Subcutaneous preadipocyte (primary cell): ENCODE data around the gene CTXN1. TPM values are rescaled to one million over a fixed set of nuclear protein-coding genes. Genes with fewer than 3 reads are reported as not detected.

Source experiments
- total RNA-seq: library from RNA; depleted of rRNA; stranded (reverse); fragments of >200 nt; gene quantifications from 2 replicates; pipeline ENCODE4 v1.2.3, GENCODE V29; 2012

The CTXN1 gene
- 0.73 and 0.78 TPM in 2 replicates for total RNA-seq

DNA sequence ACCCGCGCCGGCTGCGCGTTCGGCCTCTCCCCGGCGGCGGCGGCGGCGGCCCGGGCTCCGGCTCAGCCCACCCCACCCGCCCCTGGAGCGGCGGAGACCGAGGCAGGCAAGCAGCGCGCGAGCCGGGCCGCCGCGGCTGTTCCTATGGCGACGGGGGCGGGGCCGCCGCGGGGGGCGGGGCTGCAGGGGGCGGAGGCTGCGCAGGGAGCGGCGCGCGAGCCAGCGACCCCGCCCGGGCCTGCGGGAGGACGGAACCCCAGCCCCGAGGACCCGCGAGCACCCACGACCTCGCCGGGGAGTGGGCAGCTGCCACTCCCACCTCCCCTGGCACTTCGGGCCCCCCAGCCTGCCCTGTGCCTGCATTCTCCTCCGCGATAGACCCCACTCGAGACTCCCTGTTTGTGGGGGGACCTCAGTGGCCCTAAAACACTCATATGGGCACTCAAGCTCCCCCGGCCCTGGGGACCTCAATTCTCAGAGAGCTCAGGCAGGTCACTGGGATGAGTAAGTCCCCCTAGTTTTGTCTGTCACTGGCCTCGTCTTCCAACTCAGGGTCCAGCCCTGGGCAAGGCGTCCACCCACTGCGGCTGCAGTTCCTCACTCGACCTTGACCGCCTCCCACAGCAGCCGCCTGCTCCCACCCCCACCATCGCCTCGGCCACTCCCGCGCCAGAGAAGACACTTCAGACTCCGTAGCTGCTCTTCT, at the start of gene CTXN1:
Gene CTXN1, minus strand, starts transcription at position 115 of the 706 bp plus-strand sequence. CDS start 597 bp downstream, outside the sequence.

DNA sequence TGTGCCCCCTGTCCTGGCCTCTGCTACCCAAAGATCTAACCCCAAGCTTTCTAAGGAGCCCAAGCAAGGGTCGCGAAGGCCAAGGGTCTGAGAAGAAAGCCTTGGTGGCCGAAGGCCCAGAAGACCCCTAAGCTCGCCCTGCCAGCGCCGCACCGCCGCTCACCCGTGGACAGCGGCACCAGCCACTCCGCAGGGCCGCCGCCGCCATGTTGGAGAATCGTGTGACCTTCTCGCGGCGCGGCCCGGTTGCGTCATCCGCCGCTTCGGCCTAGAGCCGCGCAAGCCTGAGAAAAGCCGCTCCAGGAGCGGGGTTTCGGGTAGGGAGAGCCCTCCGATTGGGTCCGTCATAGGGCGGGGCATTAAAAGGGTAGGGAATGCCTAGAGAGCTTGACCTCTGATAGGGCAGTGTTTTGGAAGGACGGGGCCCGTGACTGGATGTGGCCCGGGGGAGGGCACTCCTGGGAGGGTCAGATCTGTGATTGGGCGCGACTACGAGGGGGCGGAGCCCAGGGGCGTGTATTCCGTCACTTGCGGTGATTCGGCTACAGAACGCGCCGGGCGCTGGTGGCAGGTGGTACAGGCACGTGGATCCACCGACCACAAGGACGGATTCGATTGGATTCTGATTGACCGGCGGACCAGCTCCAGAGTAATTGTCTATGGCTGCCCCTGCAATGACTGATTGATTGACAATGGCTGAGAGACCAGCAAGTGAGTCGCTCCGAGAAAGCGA, 17.7 kb upstream of the CTXN1 start, which contains the start of gene TIMM44:
Gene TIMM44, minus strand, starts transcription at position 223 of the 733 bp plus-strand sequence. Its CDS starts 15 bp downstream, at position 208.

DNA sequence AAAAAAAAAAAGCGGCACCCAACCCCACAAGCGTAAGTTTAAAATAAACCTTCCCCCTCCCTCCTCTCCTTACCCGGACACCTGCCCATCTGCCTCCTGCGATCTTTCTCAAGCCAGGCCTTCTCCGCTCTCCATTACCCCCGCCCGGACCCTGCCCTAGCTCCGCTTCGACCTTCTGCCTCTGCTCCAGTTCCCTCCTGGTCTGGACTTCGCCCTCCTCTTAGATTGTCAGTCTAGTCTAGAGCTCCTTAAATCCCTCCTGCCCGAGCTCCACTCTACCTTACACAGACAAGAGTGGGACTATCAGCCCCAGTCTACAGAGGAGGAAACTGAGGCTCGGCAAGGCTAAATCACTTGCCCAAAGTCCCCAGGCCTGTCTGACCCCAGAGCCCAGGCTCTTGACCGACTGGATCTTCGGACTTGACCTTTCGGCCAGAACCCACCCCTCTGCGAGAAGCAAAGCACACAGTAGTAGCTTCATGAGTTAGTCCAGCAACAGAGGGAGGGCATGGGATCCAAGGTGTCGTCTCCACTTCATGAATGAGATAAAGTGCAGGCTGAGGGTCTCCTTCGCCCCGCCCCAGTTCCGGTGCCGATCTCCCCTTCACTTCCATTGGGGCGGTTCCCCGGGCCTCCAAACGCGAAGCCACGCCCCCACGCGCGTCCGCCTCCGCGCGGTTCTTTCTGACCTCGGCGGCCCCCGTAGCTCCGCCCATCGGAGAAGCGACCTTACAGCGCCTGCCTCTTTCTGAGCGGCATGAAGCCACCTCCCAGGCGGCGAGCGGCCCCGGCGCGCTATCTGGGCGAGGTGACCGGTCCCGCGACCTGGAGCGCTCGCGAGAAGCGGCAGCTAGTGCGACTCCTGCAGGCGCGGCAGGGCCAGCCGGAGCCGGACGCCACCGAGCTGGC, 6.1 kb downstream of the CTXN1 start, which contains the start of gene SNAPC2:
Gene SNAPC2, plus strand, starts transcription at position 729 of the 909 bp plus-strand sequence. Its CDS starts 29 bp downstream, at position 758.

DNA sequence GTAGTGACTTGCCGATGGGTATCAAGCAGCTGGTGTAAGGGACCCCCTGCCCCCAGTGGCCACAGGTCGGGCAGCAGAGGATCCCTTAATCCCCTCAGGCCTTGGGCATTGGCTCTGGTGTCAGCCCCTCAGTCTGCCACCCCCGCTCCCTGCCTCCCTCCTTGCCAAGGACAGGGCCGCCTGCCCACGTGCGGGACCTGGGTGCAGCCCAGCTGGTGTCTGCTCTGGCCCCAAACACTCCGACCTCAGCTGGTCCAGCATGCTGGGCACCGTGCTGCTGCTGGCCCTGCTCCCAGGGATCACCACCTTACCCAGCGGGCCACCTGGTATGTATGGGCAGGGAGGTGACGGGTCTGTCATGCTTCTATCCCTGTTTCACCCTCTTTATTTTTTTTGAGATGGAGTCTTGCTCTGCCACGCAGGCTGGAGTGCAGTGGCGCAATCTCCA, 11.3 kb downstream of the CTXN1 start, which contains the start of gene TGFBR3L:
Gene TGFBR3L, plus strand, starts transcription at position 233 of the 448 bp plus-strand sequence.

DNA sequence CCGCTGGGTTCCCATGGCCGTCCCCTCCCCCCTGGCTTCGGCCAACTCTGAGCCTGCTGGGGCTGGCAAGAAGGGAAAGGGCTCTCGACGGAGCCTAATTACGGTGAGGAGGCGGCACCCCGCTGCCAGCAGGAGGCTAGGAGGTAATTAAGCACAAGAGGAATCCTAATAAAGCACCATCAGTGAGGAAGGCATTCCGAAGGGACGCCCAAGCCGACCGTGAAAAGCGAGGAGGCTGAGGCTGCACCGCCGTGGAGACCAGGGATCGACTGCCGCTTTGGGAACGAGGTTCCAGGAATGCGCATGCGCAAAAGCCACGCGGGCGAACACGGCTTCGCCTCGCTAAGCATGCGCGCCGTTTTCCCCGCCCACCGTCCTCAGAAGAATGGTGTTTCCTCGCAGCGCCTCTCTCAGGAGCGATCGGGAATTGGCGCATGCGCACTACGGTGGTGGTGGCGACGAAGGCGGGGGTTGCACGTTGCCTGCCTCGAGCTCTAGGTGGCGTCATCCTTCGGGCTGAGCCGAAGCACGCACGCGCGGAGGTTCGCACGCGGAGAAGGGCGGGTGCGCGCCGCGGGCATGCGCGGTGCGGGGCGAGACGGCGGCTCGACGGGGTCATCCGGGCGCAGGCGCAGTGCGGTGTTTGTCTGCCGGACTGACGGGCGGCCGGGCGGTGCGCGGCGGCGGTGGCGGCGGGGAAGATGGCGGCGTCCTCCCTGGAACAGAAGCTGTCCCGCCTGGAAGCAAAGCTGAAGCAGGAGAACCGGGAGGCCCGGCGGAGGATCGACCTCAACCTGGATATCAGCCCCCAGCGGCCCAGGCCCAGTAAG, 22.5 kb downstream of the CTXN1 start, which contains the start of gene MAP2K7:
Gene MAP2K7, plus strand, starts transcription at position 634 of the 830 bp plus-strand sequence. Its CDS starts 68 bp downstream, at position 702.

DNA sequence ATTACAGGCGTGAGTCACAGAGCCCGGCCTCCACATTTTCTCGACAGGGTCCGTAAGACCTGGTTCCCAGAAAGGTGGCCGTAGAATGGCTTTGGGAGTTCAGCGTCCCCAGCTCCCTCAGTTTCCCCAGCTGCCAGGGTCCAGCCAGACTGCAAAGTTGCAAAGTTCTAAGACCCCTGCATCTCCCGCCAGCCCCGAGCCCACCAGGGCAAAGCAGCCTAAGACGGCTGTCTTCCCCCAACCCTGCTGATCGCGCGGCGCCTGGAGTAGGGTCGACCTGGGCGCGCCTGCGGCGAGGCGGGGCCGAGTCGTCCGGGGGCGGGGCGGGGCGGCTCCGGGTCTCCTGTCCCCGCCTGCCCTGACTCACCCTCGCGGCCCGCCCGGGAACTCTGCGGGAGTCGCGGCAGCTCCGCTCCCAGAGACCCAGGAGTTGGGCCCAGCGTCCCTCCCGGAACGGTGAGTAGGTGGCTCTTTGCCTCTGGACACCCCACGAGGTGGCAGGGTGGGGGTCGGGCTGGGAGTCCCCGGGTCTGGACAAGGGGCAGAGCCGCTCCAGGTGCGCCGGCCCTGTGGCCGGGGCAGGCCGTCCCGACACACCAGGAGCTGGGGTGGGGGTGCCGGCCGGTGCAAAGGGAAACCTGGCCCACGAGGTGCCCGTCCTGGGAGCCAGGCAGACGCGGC, 37.6 kb downstream of the CTXN1 start, which contains the start of gene LRRC8E:
Gene LRRC8E, plus strand, starts transcription at position 366 of the 681 bp plus-strand sequence. CDS start 7,094 bp downstream, outside the sequence.

Other genes starting within 250 kb of the CTXN1 start
- not detected in 2 replicates for gene MCEMP1, start 249.0 kb downstream of the CTXN1 start, total RNA-seq
- 16.6 and 24.3 TPM in 2 replicates for gene TRAPPC5, start 245.3 kb downstream of the CTXN1 start, total RNA-seq
- gene FCER2, start 224.0 kb downstream of the CTXN1 start, total RNA-seq, result not detected in 2 replicates
- not detected in 2 replicates for gene CLEC4G, start 194.0 kb downstream of the CTXN1 start, total RNA-seq
- not detected in 2 replicates for gene CD209, start 178.6 kb downstream of the CTXN1 start, total RNA-seq
- not detected in 2 replicates for gene CLEC4M, start 162.9 kb downstream of the CTXN1 start, total RNA-seq
- 19.5 and 19.7 TPM in 2 replicates for gene EVI5L, start 95.9 kb downstream of the CTXN1 start, total RNA-seq
- gene PRR36, start 51.7 kb downstream of the CTXN1 start, total RNA-seq, result not detected in 2 replicates
- 5.1 and 6.2 TPM in 2 replicates for gene LRRC8E, start 37.6 kb downstream of the CTXN1 start, total RNA-seq
- 8.5 and 14.1 TPM in 2 replicates for gene MAP2K7, start 22.3 kb downstream of the CTXN1 start, total RNA-seq
- gene TGFBR3L, start 11.3 kb downstream of the CTXN1 start, total RNA-seq, result 0.37 and 0.78 TPM in 2 replicates
- 27.4 and 31.6 TPM in 2 replicates for gene SNAPC2, start 5.8 kb downstream of the CTXN1 start, total RNA-seq
- gene TIMM44, start 17.5 kb upstream of the CTXN1 start, total RNA-seq, result 51.6 and 53.3 TPM in 2 replicates
- gene ELAVL1, start 79.5 kb upstream of the CTXN1 start, total RNA-seq, result 22.4 and 40.3 TPM in 2 replicates
- gene CCL25, start 126.6 kb upstream of the CTXN1 start, total RNA-seq, result not detected in 2 replicates
- gene FBN3, start 223.5 kb upstream of the CTXN1 start, total RNA-seq, result not detected in 2 replicates